GM12878 (cell line): Measurements from ENCODE around the gene MAPK8IP3. TPM values are rescaled to one million over a fixed set of nuclear protein-coding genes. Genes with fewer than 3 reads are reported as not detected.

ENCODE experiments used
- BCL3 ChIP-seq: IDR thresholded peaks from 2 replicates; pipeline ENCODE4 v1.6.1; 2011; ENCODE audit warnings: borderline replicate concordance, low read depth, mild to moderate bottlenecking, moderate library complexity, low read length; ENCODE audit not compliant: insufficient read depth, poor library complexity, severe bottlenecking
- CBFB ChIP-seq: IDR thresholded peaks from 2 replicates; pipeline ENCODE4 v1.6.1; 2016; ENCODE audit warnings: antibody characterized with exemption, low read depth
- CREB1 ChIP-seq: IDR thresholded peaks from 2 replicates; pipeline ENCODE4 v1.6.1; 2012; ENCODE audit warnings: low read depth, mild to moderate bottlenecking, inconsistent platforms
- CUX1 ChIP-seq: IDR thresholded peaks from 2 replicates; pipeline ENCODE4 v1.6.1; 2012; ENCODE audit warnings: improper control_type of control experiment, low read depth, low read length; ENCODE audit not compliant: insufficient replicate concordance
- EZH2 ChIP-seq: IDR thresholded peaks from 2 replicates; pipeline ENCODE4 v1.6.1; 2012; ENCODE audit warnings: low read depth, mild to moderate bottlenecking, control low read depth, inconsistent platforms, low read length, borderline replicate concordance; ENCODE audit not compliant: control insufficient read depth
- HDGF ChIP-seq: fragments of 450-650 bp; IDR thresholded peaks from 2 replicates; pipeline ENCODE4 v1.6.1; 2016; ENCODE audit warnings: antibody characterized with exemption
- MTA3 ChIP-seq: IDR thresholded peaks from 2 replicates; pipeline ENCODE4 v1.6.1; 2012; ENCODE audit warnings: low read length, inconsistent platforms, borderline replicate concordance
- NBN ChIP-seq: fragments of 450-650 bp; IDR thresholded peaks from 2 replicates; pipeline ENCODE4 v1.6.1; 2016
- NKRF ChIP-seq: fragments of 450-650 bp; conservative IDR thresholded peaks from 2 replicates; pipeline ENCODE4 v1.6.1; 2017; ENCODE audit warnings: mild to moderate bottlenecking, moderate library complexity
- PAX5 ChIP-seq: IDR thresholded peaks from 2 replicates; pipeline ENCODE4 v1.6.1; 2011; ENCODE audit warnings: low read depth, low read length, borderline replicate concordance
- PAX8 ChIP-seq: fragments of 450-650 bp; IDR thresholded peaks from 2 replicates; pipeline ENCODE4 v1.6.1; 2017; ENCODE audit warnings: mild to moderate bottlenecking, moderate library complexity
- POU2F2 ChIP-seq: IDR thresholded peaks from 3 replicates; pipeline ENCODE4 v1.6.1; 2011; ENCODE audit warnings: low read depth, mild to moderate bottlenecking, low read length, borderline replicate concordance
- RAD51 ChIP-seq: fragments of 450-650 bp; IDR thresholded peaks from 2 replicates; pipeline ENCODE4 v1.6.1; 2016; ENCODE audit warnings: moderate library complexity, mild to moderate bottlenecking, inconsistent platforms
- TBL1XR1 ChIP-seq: IDR thresholded peaks from 2 replicates; pipeline ENCODE4 v1.6.1; 2012; ENCODE audit warnings: low read depth, low read length, improper control_type of control experiment
- ZBTB4 ChIP-seq: fragments of 450-650 bp; formaldehyde crosslinking; IDR thresholded peaks from 2 replicates; pipeline ENCODE4 v1.4.0; 2022; ENCODE audit warnings: mild to moderate bottlenecking, moderate library complexity
- ZNF207 ChIP-seq: fragments of 450-650 bp; IDR thresholded peaks from 2 replicates; pipeline ENCODE4 v1.6.1; 2014; ENCODE audit warnings: antibody characterized with exemption, mild to moderate bottlenecking, borderline replicate concordance
- ZNF217 ChIP-seq: fragments of 450-650 bp; IDR thresholded peaks from 2 replicates; pipeline ENCODE4 v1.6.1; 2017; ENCODE audit warnings: antibody characterized with exemption, mild to moderate bottlenecking
- polyA plus RNA-seq, 11 experiments: library from polyadenylated mRNA; depleted of rRNA in 4 of 11; unstranded in 6 of 11; stranded (reverse) in 5 of 11; fragments of >200 nt; fragmentation: Nextera tagmentation in 4 of 11; fragmentation: Illumina TruSeq in 1 of 11; extraction: Ambion mirVana in 4 of 11; extraction: Trizol in 1 of 11; gene quantifications; 1 replicate in 1 of 11; 2 replicates in 10 of 11; pipeline versions ENCODE4 v1.2.1 to v1.2.3, GENCODE V29; 2011 to 2016; ENCODE audit warnings: inconsistent platforms in 2 of 11, missing spikeins in 2 of 11, low read depth in 1 of 11
- total RNA-seq, 4 experiments: library from RNA; depleted of rRNA in 3 of 4; stranded (reverse); fragments of >200 nt in 3 of 4; fragmentation: Illumina TruSeq in 1 of 4; extraction: Trizol in 1 of 4; gene quantifications; 2 replicates each; pipeline versions ENCODE4 v1.2.1 to v1.2.3, GENCODE V29; 2013 to 2021

The MAPK8IP3 gene
- total and polyA plus RNA-seq, 10 of the 15 experiments (the other 5 are each of a cell fraction or from before 2014, with no cell fraction given) = 0.06 to 67.9 (median 18.2) TPM

GRCh38 chr16:1770328-1771187 is 64.6 kb downstream of the MAPK8IP3 start (continued):
- TF ChIP-seq ZBTB4 (no peak), NKRF (no peak), CREB1 (no peak), POU2F2 (0 out of 3 replicates have a peak, but pooled peaks have one; percentile 10), RAD51 (no peak), ZNF207 (peak; percentile 36; the same call in 1 of the 2 replicates), HDGF (peak; percentile 52; the same call in 1 of the 2 replicates), TBL1XR1 (no peak), NBN (no peak), MTA3 (peak; percentile 92; the same call in 1 of the 2 replicates), EZH2 (no peak), CUX1 (no peak), CBFB (no peak), ZNF217 (no peak), PAX5 (peak; percentile 21; the same call in 1 of the 2 replicates), BCL3 (peak; percentile 91), PAX8 (no peak)
